Right hindlimb (tissue), 1 donor: ENCODE data around the gene PPP1R10.

Source experiments
- DNase-seq: peaks from one replicate; pipeline ENCODE4 v3.0.0-alpha.2; 2018

Gene PPP1R10

DNA sequence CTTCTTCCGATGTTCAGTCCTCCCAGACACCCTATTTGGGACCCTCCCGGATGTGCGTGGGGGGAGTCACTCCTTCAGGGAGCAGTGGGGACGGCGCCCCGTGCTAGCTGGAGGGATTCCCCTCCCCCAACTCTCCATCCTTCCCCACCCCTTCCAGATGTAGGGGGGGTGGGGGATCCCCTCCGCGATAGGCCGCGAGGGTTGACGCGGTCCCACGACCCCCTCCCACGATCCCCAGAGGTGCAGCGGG is 61.3 kb downstream of the PPP1R10 start:
- DNase-seq = peak; percentile 87

DNA sequence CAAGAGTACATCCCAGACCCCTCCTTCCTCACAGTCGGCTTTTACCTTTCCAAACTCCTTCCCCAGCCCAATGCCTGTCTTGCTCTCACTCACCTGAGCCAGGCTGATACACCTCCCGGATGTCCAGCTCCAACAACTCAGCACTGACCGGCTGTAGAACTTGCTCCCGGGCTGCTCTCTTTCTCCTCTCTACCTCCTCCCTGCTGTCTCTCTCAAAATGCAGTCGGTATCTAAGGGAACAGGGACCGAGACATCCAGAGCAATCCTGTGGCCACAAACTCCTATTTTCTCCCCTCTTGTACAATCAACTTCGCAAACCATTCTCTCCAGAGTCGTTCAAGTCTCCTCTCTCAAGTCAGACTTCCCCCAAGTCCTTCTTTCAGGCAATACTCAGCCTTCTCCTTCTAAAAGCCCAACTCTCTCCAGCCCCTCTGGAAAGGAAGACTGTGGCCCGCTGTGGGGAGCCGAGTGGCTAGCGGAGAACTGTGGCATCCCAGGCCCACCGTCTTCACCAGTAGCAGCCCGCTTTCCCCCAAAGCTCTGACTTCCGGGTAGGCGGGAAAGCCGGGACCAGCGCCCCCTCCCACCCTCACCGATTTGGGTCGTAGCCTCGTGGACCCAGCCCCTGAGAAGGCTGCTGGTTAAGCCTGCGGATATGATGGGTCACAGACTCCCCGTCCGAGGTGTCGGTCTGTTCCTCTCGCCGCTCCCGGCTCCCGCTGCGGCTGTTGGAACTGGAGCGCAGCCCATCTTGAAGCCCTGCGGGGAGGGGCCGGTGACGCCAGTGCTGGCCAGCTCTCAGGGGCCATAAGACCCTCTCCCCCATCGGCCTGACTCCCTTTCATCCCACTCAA is 61.9 kb downstream of the PPP1R10 start:
- peak; percentile 77 for DNase-seq

DNA sequence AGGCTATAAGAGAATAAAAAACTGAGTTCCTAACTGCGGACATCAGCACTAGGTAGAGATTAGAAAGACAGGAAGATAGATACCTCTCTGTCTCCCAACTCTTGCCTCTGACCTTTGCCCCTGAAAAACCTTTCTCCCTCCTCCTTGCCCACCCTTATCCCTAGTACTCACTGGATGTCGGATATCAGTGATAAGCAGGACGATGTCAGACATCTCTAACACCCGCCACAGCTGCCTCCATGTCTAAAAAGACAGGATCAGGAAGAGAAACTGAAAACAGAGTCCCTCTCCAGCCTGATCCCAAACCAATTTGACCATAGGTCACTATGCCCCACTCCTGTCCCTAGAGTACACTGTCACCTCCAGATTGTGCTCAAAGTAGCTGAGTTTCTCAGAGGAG is 62.6 kb downstream of the PPP1R10 start:
- no peak for DNase-seq
